Epithelial cell of proximal tubule (primary cell): ENCODE data around the gene FAM227A. TPM values are rescaled to one million over a fixed set of nuclear protein-coding genes. Genes with fewer than 3 reads are reported as not detected.

Experiments used
- DNase-seq: peaks from one replicate; pipeline ENCODE4 v3.0.0-alpha.2; 2011; ENCODE audit warnings: low read depth
- H3K4me3 ChIP-seq: 2 replicates; pipeline ENCODE4 v1.5.1; 2011; ENCODE audit warnings: low read depth, mild to moderate bottlenecking, low read length
- CTCF ChIP-seq: conservative IDR thresholded peaks from 2 replicates; pipeline ENCODE4 v1.5.1; 2012; ENCODE audit warnings: low read depth, mild to moderate bottlenecking, low read length
- total RNA-seq: library from RNA; depleted of rRNA; stranded (reverse); fragments of >200 nt; gene quantifications from 2 replicates; pipeline ENCODE4 v1.2.3, GENCODE V29; 2015

FAM227A gene
- total RNA-seq, 1 donor from 2014 or later, result 2.0 TPM

GRCh38 chr22:38641476-38642040, 14.6 kb downstream of the FAM227A start:
- no peak overlapping the region for H3K4me3 ChIP-seq
- DNase-seq, result no peak
- TF ChIP-seq CTCF, result no peak

- H3K4me3 ChIP-seq, result no peak overlapping the region
- no peak for DNase-seq
- TF ChIP-seq CTCF, result no peak
Measured at GRCh38 chr22:38638728-38639127, 17.5 kb downstream of the FAM227A start.

- H3K4me3 ChIP-seq, result no peak overlapping the region
- DNase-seq, result no peak
- no peak for TF ChIP-seq CTCF
Measured at GRCh38 chr22:38638216-38638615, 18.0 kb downstream of the FAM227A start.

GRCh38 chr22:38632528-38632927, 23.7 kb downstream of the FAM227A start:
- no peak overlapping the region for H3K4me3 ChIP-seq
- DNase-seq, result no peak
- no peak for TF ChIP-seq CTCF

GRCh38 chr22:38631724-38632123, 24.5 kb downstream of the FAM227A start:
- DNase-seq, result no peak
- H3K4me3 ChIP-seq, result no peak overlapping the region
- TF ChIP-seq CTCF, result no peak

- no peak overlapping the region for H3K4me3 ChIP-seq
- DNase-seq, result no peak
- no peak for TF ChIP-seq CTCF
Measured at GRCh38 chr22:38629108-38629507, 27.1 kb downstream of the FAM227A start.

- no peak for TF ChIP-seq CTCF
- H3K4me3 ChIP-seq, result no peak overlapping the region
- no peak for DNase-seq
Measured at GRCh38 chr22:38628444-38628843, 27.7 kb downstream of the FAM227A start.
